AG04450 (cell line): Measurements from ENCODE around the gene EMC9. TPM values are rescaled to one million over a fixed set of nuclear protein-coding genes. Genes with fewer than 3 reads are reported as not detected.

Experiments used
- CTCF ChIA-PET: fragments of 300-600, 350-600 bp; formaldehyde crosslinking; extraction: SDS; loops from one replicate; lab custom pipeline; 2022; ENCODE audit warnings: antibody characterized with exemption, inconsistent platforms; lab: Charles Lee
- POLR2A ChIA-PET: fragments of 350-600 bp; formaldehyde crosslinking; extraction: SDS; loops from one replicate; lab custom pipeline; 2021; ENCODE audit warnings: antibody characterized with exemption, inconsistent platforms; lab: Yijun Ruan, JAX
- DNase-seq: peaks from one replicate; pipeline ENCODE4 v3.0.0-alpha.2; 2011; ENCODE audit warnings: low read depth, low spot score
- H3K27ac ChIP-seq: one replicate; pipeline ENCODE4 v1.5.1; 2012; ENCODE audit warnings: low read depth, low read length, control low read depth
- H3K27me3 ChIP-seq: one replicate; pipeline ENCODE4 v1.6.0; 2012; ENCODE audit warnings: low read length; ENCODE audit not compliant: control insufficient read depth, insufficient read depth
- H3K4me3 ChIP-seq: 2 replicates; pipeline ENCODE4 v1.5.1; 2011; ENCODE audit warnings: mild to moderate bottlenecking, low read depth, low read length, control low read depth
- H3K9me3 ChIP-seq: 2 replicates; pipeline ENCODE4 v1.5.1; 2012; ENCODE audit warnings: low read length; ENCODE audit not compliant: control insufficient read depth, insufficient read depth
- polyA plus RNA-seq: library from polyadenylated mRNA; depleted of rRNA; stranded (reverse); fragments of >200 nt; gene quantifications from 2 replicates; pipeline ENCODE4 v1.2.3, GENCODE V29; 2011
- TF ChIP-seq, protein P1 (sequence below): IDR thresholded peaks from 2 replicates; pipeline ENCODE4 v1.5.1; 2011; ENCODE audit warnings: low read depth, low read length, control low read depth, inconsistent platforms

The EMC9 gene
- polyA plus RNA-seq, 1 experiment = 4.4 TPM

DNA sequence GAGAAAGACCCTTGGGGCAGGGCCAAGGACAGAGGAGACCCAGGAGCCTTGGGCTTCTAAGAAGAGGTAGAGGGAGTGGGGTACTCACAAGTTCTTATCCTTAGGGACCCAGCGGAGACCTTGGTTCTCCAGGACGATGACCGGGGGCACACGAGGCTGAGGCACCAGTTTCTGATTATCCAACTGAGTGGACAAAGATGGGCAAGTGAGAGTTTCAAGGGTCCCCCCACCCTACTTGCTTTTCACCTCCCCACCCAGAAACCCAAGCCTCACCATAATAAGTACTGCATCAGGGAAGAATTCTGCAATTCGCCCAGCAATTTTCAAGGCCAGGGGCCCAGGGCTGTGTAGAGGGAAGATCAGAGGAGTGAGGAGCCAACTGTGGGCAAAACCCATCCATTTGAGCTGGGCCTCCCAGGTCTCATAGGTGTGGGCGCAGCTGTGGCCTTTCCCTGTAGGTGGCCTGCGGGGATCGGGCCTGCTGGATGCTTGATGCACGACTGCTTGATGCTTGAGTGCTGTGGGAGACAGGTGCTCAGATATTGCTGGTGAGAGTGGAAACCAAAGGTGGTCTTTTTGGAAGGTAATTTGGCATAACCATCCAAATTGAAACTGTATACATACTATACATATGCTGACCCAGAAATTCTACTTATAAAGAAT is 2.0 kb downstream of the EMC9 start:
- no peaks in the 10 kb centered on the region for H3K9me3 ChIP-seq
- no peak for DNase-seq
- ChIA-PET CTCF (no interaction called here), POLR2A (interaction anchor here (0.8 to 1.4 kb wide), 2 partner anchors 25 kb away, joined by 3 to 6 read pairs; partner anchors contain the start of genes DCAF11 and NRL)
- H3K4me3 ChIP-seq = peak overlapping the region; percentile 25; the same call in 1 of the 2 replicates
- no peaks in the 10 kb centered on the region for H3K27me3 ChIP-seq
- H3K27ac ChIP-seq = no peak overlapping the region
- TF ChIP-seq, protein P1, sequence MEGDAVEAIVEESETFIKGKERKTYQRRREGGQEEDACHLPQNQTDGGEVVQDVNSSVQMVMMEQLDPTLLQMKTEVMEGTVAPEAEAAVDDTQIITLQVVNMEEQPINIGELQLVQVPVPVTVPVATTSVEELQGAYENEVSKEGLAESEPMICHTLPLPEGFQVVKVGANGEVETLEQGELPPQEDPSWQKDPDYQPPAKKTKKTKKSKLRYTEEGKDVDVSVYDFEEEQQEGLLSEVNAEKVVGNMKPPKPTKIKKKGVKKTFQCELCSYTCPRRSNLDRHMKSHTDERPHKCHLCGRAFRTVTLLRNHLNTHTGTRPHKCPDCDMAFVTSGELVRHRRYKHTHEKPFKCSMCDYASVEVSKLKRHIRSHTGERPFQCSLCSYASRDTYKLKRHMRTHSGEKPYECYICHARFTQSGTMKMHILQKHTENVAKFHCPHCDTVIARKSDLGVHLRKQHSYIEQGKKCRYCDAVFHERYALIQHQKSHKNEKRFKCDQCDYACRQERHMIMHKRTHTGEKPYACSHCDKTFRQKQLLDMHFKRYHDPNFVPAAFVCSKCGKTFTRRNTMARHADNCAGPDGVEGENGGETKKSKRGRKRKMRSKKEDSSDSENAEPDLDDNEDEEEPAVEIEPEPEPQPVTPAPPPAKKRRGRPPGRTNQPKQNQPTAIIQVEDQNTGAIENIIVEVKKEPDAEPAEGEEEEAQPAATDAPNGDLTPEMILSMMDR = no peak

DNA sequence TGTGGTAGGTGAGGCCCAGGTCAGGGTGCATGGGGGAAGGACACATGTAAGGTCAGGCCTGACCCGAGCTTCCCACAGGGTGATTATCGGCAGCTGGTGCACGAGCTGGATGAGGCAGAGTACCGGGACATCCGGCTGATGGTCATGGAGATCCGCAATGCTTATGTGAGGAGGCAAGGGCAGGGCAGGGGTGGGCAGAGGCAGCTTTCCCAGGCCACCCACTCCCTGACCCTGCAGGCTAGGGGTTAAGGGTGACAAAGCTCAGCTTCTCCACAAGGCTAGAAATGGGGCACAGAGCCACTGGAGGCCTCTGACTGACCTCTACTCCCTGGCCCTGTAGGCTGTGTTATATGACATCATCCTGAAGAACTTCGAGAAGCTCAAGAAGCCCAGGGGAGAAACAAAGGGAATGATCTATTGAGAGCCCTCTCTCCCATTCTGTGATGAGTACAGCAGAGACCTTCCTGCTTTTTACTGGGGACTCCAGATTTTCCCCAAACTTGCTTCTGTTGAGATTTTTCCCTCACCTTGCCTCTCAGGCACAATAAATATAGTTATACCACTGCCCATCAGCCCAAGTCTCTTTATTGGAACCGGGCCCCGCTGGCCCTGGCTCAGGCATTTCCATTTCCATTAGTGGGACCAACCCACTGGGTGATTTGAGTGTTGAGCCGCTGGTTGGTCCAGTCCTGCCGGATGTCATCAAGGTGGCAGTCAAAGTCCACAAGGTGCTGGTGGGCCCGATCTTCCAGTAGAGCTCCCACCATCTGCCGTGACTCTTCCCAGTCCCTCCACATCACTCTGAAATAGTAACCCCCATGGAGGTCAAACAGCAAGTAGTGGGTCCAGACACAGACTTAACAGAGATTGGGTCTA is 2.8 kb downstream of the EMC9 start:
- DNase-seq = no peak
- Histone ChIP-seq H3K9me3 (no peaks in the 10 kb centered on the region), H3K27me3 (no peaks in the 10 kb centered on the region), H3K4me3 (no peak overlapping the region), H3K27ac (no peak overlapping the region)
- CTCF ChIA-PET = interaction anchor here (1.7 kb wide), 1 partner anchor 30 kb away, joined by 5 read pairs; no protein-coding TSS in a partner anchor
- TF ChIP-seq, protein P1 = no peak
- POLR2A ChIA-PET = interaction anchor here (1.4 to 1.5 kb wide), 2 partner anchors 9 to 24 kb away, joined by 6 to 7 read pairs; partner anchors contain the start of genes DCAF11, NRL and RNF31

DNA sequence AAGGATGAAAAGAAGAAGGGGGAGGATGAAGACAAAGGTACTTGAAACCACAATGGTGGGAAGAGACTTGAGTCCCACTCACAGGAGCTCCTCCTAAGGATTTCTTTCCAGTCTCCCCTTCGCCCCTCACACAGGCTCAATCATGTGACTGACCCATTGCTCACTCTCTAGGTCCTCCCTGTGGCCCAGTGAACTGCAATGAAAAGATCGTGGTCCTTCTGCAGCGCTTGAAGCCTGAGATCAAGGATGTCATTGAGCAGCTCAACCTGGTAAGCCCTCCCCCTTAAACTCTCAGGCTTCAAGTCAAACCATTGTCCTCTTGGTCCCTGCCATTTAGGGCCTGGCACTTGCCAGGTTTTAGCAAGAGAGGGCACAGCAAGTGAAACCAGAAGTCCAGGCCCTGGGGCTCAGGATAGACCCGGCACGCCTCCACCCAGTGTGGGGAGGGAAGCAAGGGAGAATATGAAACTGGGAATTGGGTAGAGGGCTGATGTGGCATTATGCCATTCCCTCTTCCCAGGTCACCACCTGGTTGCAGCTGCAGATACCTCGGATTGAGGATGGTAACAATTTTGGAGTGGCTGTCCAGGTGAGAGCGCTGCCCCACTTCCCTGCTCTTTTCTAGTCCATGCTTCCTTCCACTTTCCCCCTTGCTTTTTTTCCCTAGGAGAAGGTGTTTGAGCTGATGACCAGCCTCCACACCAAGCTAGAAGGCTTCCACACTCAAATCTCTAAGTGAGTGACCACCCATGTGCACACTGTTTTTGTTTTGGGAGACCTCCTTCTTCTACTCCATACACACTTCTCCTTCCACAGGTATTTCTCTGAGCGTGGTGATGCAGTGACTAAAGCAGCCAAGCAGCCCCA is 3.6 kb downstream of the EMC9 start:
- ChIA-PET CTCF (interaction anchor here (0.7 to 2.4 kb wide), 3 partner anchors 8 to 29 kb away, joined by 3 to 11 read pairs (median 5); partner anchors contain the start of gene IRF9), POLR2A (interaction anchor here (1.4 to 1.5 kb wide), 2 partner anchors 10 to 23 kb away, joined by 6 to 7 read pairs; partner anchors contain the start of genes DCAF11, NRL and RNF31)
- H3K27me3 ChIP-seq = no peaks in the 10 kb centered on the region
- no peak overlapping the region for H3K4me3 ChIP-seq
- no peak overlapping the region for H3K27ac ChIP-seq
- TF ChIP-seq, protein P1 = no peak
- no peaks in the 10 kb centered on the region for H3K9me3 ChIP-seq
- DNase-seq = no peak

GRCh38 chr14:24136684-24137528 is 4.5 kb downstream of the EMC9 start:
- Histone ChIP-seq H3K27me3 (no peaks in the 10 kb centered on the region), H3K4me3 (peak overlapping the region; percentile 80), H3K27ac (no peak overlapping the region), H3K9me3 (no peaks in the 10 kb centered on the region)
- CTCF ChIA-PET = interaction anchor here (0.7 to 2.4 kb wide), 4 partner anchors 9 to 28 kb away, joined by 3 to 11 read pairs (median 4); partner anchors contain the start of gene IRF9
- TF ChIP-seq, protein P1 = no peak
- no peak for DNase-seq
- POLR2A ChIA-PET = interaction anchor here (1.0 to 1.7 kb wide), 4 partner anchors 10 to 24 kb away, joined by 3 to 8 read pairs (median 6); partner anchors contain the start of genes IRF9 and RNF31
